ENCODE measurements around the gene POC5. TPM values are rescaled to one million over a fixed set of nuclear protein-coding genes. Genes with fewer than 3 reads are reported as not detected.

The POC5 gene
- total RNA-seq, 1 donor from 2014 or later, result 16.0 TPM

DNA sequence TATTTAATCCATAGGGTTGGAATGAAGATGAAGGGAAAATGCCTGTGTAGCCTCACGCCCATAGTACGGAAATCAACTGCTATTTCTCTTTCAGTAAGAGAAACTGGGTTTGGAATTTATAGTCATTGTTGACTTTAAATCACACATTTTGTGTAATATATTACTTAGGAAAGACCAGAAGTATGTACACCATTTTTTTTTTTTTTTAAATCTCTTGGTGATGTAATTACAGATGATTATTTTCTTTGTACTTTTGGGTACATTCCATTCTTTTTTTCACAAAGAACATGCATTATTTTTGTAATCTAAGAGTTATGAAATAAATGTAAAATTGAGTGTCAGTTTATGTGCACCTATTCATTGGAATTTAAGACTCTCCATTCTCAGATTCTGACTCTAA is 45.7 kb downstream of the POC5 start:
- no peaks in the 10 kb centered on the region for H3K27me3 Mint-ChIP-seq
- no peaks in the 10 kb centered on the region for H3K9me3 Mint-ChIP-seq
- peaks cover 16% of the 10 kb centered on the region for H3K36me3 Mint-ChIP-seq
- TF ChIP-seq CTCF (conservative IDR thresholded peaks at IDR 0.05), result no peak
- no peak overlapping the region for H3K27ac Mint-ChIP-seq
- no peak for DNase-seq (ENCODE audit: extremely low spot score, unreplicated experiment)
- peaks cover 12% of the 10 kb centered on the region for H3K4me1 Mint-ChIP-seq (ENCODE audit: unreplicated experiment)
- no peak overlapping the region for H3K4me3 Mint-ChIP-seq

GRCh38 chr5:75670577-75670976 is 46.7 kb downstream of the POC5 start:
- Mint-ChIP-seq H3K4me1 (ENCODE audit: unreplicated experiment) (peaks cover 12% of the 10 kb centered on the region), H3K4me3 (no peak overlapping the region)
- TF ChIP-seq CTCF (conservative IDR thresholded peaks at IDR 0.05), result no peak

DNA sequence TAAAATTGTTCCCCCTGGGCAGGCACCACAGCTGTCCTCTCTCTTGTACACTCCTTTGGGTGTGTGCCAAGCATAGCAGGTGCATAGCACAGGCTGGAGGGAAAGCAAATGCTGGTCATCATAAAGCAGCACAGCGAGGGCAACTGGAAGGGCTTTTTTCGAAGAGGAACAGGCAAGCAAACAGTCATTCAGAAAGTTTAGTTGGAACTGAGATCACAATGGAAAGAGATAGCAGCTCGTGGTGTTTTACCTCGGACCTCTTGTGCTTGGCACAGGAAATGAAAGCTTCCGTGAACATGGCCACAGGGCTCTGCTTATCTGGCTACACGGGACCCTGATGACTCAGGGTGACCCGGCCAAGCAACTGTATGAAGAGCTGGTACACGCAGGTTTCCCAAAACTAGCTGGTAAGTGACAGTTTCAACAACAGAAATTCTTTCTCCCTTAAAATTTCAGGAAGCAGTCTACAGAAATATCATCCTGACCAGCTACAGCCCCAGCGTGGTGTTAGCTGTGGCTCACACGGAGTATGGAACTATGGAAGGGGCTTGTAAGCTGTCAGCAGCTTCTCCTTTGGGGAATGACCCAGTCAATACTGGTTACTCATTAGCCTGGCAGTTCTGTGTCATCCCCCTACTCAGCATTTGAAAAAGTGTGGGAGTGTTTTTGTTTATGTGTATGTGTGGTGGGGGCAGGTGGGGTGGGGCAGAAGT is 48.1 kb downstream of the POC5 start:
- no peaks in the 10 kb centered on the region for H3K27me3 Mint-ChIP-seq
- TF ChIP-seq CTCF (conservative IDR thresholded peaks at IDR 0.05), result no peak
- H3K4me3 Mint-ChIP-seq, result peak overlapping the region; percentile 38
- peak overlapping the region; percentile 13 for H3K27ac Mint-ChIP-seq
- H3K9me3 Mint-ChIP-seq, result no peaks in the 10 kb centered on the region
- peaks cover 16% of the 10 kb centered on the region for H3K36me3 Mint-ChIP-seq
- peaks cover 13% of the 10 kb centered on the region for H3K4me1 Mint-ChIP-seq (ENCODE audit: unreplicated experiment)
- DNase-seq (ENCODE audit: extremely low spot score, unreplicated experiment), result no peak

More at GRCh38 chr5:75670577-75670976, 46.7 kb downstream of the POC5 start:
- no peak for DNase-seq (ENCODE audit: extremely low spot score, unreplicated experiment)
- Mint-ChIP-seq H3K9me3 (no peaks in the 10 kb centered on the region), H3K36me3 (peaks cover 16% of the 10 kb centered on the region), H3K27me3 (no peaks in the 10 kb centered on the region), H3K27ac (no peak overlapping the region)

DNA sequence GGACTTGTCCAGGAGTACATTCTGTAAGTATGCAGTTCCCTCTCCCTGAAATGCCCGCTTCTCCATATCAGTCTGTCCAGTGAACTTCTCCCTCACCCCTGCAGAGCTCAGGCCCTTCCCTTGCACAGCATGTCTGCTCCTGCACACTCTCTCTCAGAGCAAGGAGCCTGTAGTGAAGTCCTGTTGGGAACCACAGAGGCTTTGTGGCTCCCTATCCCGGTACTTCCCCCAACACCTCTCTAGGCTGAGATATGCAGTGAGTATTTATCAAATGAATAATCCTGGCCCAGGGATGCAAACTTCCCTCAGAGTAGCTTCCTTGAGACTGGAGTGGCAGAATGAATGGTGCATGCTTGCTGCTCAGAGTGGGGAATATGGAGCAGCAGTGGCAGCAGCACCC is 48.8 kb downstream of the POC5 start:
- Mint-ChIP-seq H3K9me3 (no peaks in the 10 kb centered on the region), H3K27ac (no peak overlapping the region), H3K27me3 (no peaks in the 10 kb centered on the region), H3K4me1 (ENCODE audit: unreplicated experiment) (peaks cover 19% of the 10 kb centered on the region), H3K4me3 (peak overlapping the region; percentile 38), H3K36me3 (peaks cover 16% of the 10 kb centered on the region)
- TF ChIP-seq CTCF (conservative IDR thresholded peaks at IDR 0.05), result no peak
- DNase-seq (ENCODE audit: extremely low spot score, unreplicated experiment), result no peak

- H3K9me3 Mint-ChIP-seq, result no peaks in the 10 kb centered on the region
- H3K4me1 Mint-ChIP-seq (ENCODE audit: unreplicated experiment), result peaks cover 20% of the 10 kb centered on the region
- DNase-seq (ENCODE audit: extremely low spot score, unreplicated experiment), result no peak
- peak; percentile 32 for TF ChIP-seq CTCF (conservative IDR thresholded peaks at IDR 0.05)
- no peak overlapping the region for H3K27ac Mint-ChIP-seq
- no peaks in the 10 kb centered on the region for H3K27me3 Mint-ChIP-seq
- H3K4me3 Mint-ChIP-seq, result no peak overlapping the region
- peaks cover 15% of the 10 kb centered on the region for H3K36me3 Mint-ChIP-seq
These were observed 49.7 kb downstream of the POC5 start for GRCh38 chr5:75667586-75667985.
